ENCODE measurements around the gene SLC25A47. TPM values are rescaled to one million over a fixed set of nuclear protein-coding genes. Genes with fewer than 3 reads are reported as not detected.

SLC25A47 gene
- total and polyA plus RNA-seq, 2 donors = 0.09 TPM; not detected in 1

- 96% methylated on average over 12 of the region's 12 CpGs for WGBS
- H3K27me3 ChIP-seq (ENCODE audit: control insufficient read depth in 2 of 2, insufficient read depth in 1 of 2, low read length in 1 of 2) = no peaks in the 10 kb centered on the region
- H3K9me3 ChIP-seq (ENCODE audit: control insufficient read depth in 2 of 2, insufficient read depth in 1 of 2, low read length in 1 of 2) = no peaks in the 10 kb centered on the region
- peaks cover 4 to 7% of the 10 kb centered on the region in 2 donors for H3K4me1 ChIP-seq (ENCODE audit: control insufficient read depth in 2 of 2, insufficient read depth in 2 of 2, low read length in 2 of 2)
- H3K36me3 ChIP-seq (ENCODE audit: control insufficient read depth in 2 of 2, insufficient read depth in 2 of 2, low read length in 1 of 2) = no peaks in the 10 kb centered on the region
- H3K4me3 ChIP-seq (ENCODE audit: low read length in 2 of 2) = no peak overlapping the region
- no peak for DNase-seq (ENCODE audit: low read depth in 6 of 9, low spot score in 9 of 9)
- no peak overlapping the region for H3K27ac ChIP-seq (ENCODE audit: low read depth in 1 of 2, low read length in 1 of 2)
Measured at GRCh38 chr14:100320157-100320856, 2.8 kb upstream of the SLC25A47 start.

GRCh38 chr14:100321473-100322137 is 1.5 kb upstream of the SLC25A47 start:
- Histone ChIP-seq H3K36me3 (ENCODE audit: control insufficient read depth in 2 of 2, insufficient read depth in 2 of 2, low read length in 1 of 2) (no peaks in the 10 kb centered on the region), H3K4me1 (ENCODE audit: control insufficient read depth in 2 of 2, insufficient read depth in 2 of 2, low read length in 2 of 2) (peaks cover 4 to 7% of the 10 kb centered on the region in 2 donors), H3K4me3 (ENCODE audit: low read length in 2 of 2) (no peak overlapping the region), H3K27ac (ENCODE audit: low read depth in 1 of 2, low read length in 1 of 2) (no peak overlapping the region), H3K9me3 (ENCODE audit: control insufficient read depth in 2 of 2, insufficient read depth in 1 of 2, low read length in 1 of 2) (no peaks in the 10 kb centered on the region), H3K27me3 (ENCODE audit: control insufficient read depth in 2 of 2, insufficient read depth in 1 of 2, low read length in 1 of 2) (no peaks in the 10 kb centered on the region)
- WGBS = 96% methylated on average over 9 of the region's 9 CpGs
- DNase-seq (ENCODE audit: low read depth in 6 of 9, low spot score in 9 of 9) = no peak

- no peaks in the 10 kb centered on the region for H3K27me3 ChIP-seq (ENCODE audit: control insufficient read depth in 2 of 2, insufficient read depth in 1 of 2, low read length in 1 of 2)
- H3K9me3 ChIP-seq (ENCODE audit: control insufficient read depth in 2 of 2, insufficient read depth in 1 of 2, low read length in 1 of 2) = no peaks in the 10 kb centered on the region
- peaks cover 4 to 7% of the 10 kb centered on the region in 2 donors for H3K4me1 ChIP-seq (ENCODE audit: control insufficient read depth in 2 of 2, insufficient read depth in 2 of 2, low read length in 2 of 2)
- whole genome bisulfite sequencing = 95% methylated on average over 15 of the region's 15 CpGs
- no peak for DNase-seq (ENCODE audit: low read depth in 6 of 9, low spot score in 9 of 9)
- no peaks in the 10 kb centered on the region for H3K36me3 ChIP-seq (ENCODE audit: control insufficient read depth in 2 of 2, insufficient read depth in 2 of 2, low read length in 1 of 2)
- no peak overlapping the region for H3K27ac ChIP-seq (ENCODE audit: low read depth in 1 of 2, low read length in 1 of 2)
- no peak overlapping the region for H3K4me3 ChIP-seq (ENCODE audit: low read length in 2 of 2)
Measured at GRCh38 chr14:100322138-100322957, 791 bp upstream of the SLC25A47 start.

GRCh38 chr14:100323942-100324307 is 786 bp downstream of the SLC25A47 start:
- no peaks in the 10 kb centered on the region for H3K4me1 ChIP-seq (ENCODE audit: control insufficient read depth in 2 of 2, insufficient read depth in 2 of 2, low read length in 2 of 2)
- H3K27ac ChIP-seq (ENCODE audit: low read depth in 1 of 2, low read length in 1 of 2) = no peak overlapping the region
- no peaks in the 10 kb centered on the region for H3K27me3 ChIP-seq (ENCODE audit: control insufficient read depth in 2 of 2, insufficient read depth in 1 of 2, low read length in 1 of 2)
- no peaks in the 10 kb centered on the region for H3K9me3 ChIP-seq (ENCODE audit: control insufficient read depth in 2 of 2, insufficient read depth in 1 of 2, low read length in 1 of 2)
- 94% methylated on average over 8 of the region's 8 CpGs for WGBS
- DNase-seq (ENCODE audit: low read depth in 6 of 9, low spot score in 9 of 9) = no peak
- no peaks in the 10 kb centered on the region for H3K36me3 ChIP-seq (ENCODE audit: control insufficient read depth in 2 of 2, insufficient read depth in 2 of 2, low read length in 1 of 2)
- no peak overlapping the region for H3K4me3 ChIP-seq (ENCODE audit: low read length in 2 of 2)

GRCh38 chr14:100325231-100325632 is 2.1 kb downstream of the SLC25A47 start:
- 94% methylated on average over 17 of the region's 17 CpGs for WGBS
- Histone ChIP-seq H3K4me1 (ENCODE audit: control insufficient read depth in 2 of 2, insufficient read depth in 2 of 2, low read length in 2 of 2) (peaks cover 0 to 6% of the 10 kb centered on the region in 2 donors), H3K4me3 (ENCODE audit: low read length in 2 of 2) (no peak overlapping the region), H3K36me3 (ENCODE audit: control insufficient read depth in 2 of 2, insufficient read depth in 2 of 2, low read length in 1 of 2) (no peaks in the 10 kb centered on the region), H3K9me3 (ENCODE audit: control insufficient read depth in 2 of 2, insufficient read depth in 1 of 2, low read length in 1 of 2) (no peaks in the 10 kb centered on the region), H3K27me3 (ENCODE audit: control insufficient read depth in 2 of 2, insufficient read depth in 1 of 2, low read length in 1 of 2) (no peaks in the 10 kb centered on the region), H3K27ac (ENCODE audit: low read depth in 1 of 2, low read length in 1 of 2) (no peak overlapping the region)
- no peak for DNase-seq (ENCODE audit: low read depth in 6 of 9, low spot score in 9 of 9)

- WGBS = 97% methylated on average over 13 of the region's 13 CpGs
- Histone ChIP-seq H3K9me3 (ENCODE audit: control insufficient read depth in 2 of 2, insufficient read depth in 1 of 2, low read length in 1 of 2) (no peaks in the 10 kb centered on the region), H3K4me1 (ENCODE audit: control insufficient read depth in 2 of 2, insufficient read depth in 2 of 2, low read length in 2 of 2) (peaks cover 0 to 14% of the 10 kb centered on the region in 2 donors), H3K4me3 (ENCODE audit: low read length in 2 of 2) (no peak overlapping the region), H3K36me3 (ENCODE audit: control insufficient read depth in 2 of 2, insufficient read depth in 2 of 2, low read length in 1 of 2) (no peaks in the 10 kb centered on the region), H3K27me3 (ENCODE audit: control insufficient read depth in 2 of 2, insufficient read depth in 1 of 2, low read length in 1 of 2) (no peaks in the 10 kb centered on the region), H3K27ac (ENCODE audit: low read depth in 1 of 2, low read length in 1 of 2) (no peak overlapping the region)
- DNase-seq (ENCODE audit: low read depth in 6 of 9, low spot score in 9 of 9) = no peak
Measured at GRCh38 chr14:100325958-100326357, 2.8 kb downstream of the SLC25A47 start.

- H3K4me3 ChIP-seq (ENCODE audit: low read length in 2 of 2) = no peak overlapping the region
- WGBS = 98% methylated on average over 24 of the region's 24 CpGs
- H3K27me3 ChIP-seq (ENCODE audit: control insufficient read depth in 2 of 2, insufficient read depth in 1 of 2, low read length in 1 of 2) = no peaks in the 10 kb centered on the region
- no peaks in the 10 kb centered on the region for H3K9me3 ChIP-seq (ENCODE audit: control insufficient read depth in 2 of 2, insufficient read depth in 1 of 2, low read length in 1 of 2)
- no peak overlapping the region for H3K27ac ChIP-seq (ENCODE audit: low read depth in 1 of 2, low read length in 1 of 2)
- peaks cover 0 to 18% of the 10 kb centered on the region in 2 donors for H3K4me1 ChIP-seq (ENCODE audit: control insufficient read depth in 2 of 2, insufficient read depth in 2 of 2, low read length in 2 of 2)
- peaks cover 0 to under 1% of the 10 kb centered on the region in 2 donors for H3K36me3 ChIP-seq (ENCODE audit: control insufficient read depth in 2 of 2, insufficient read depth in 2 of 2, low read length in 1 of 2)
- no peak for DNase-seq (ENCODE audit: low read depth in 6 of 9, low spot score in 9 of 9)
Measured at GRCh38 chr14:100327128-100327527, 4.0 kb downstream of the SLC25A47 start.

GRCh38 chr14:100328495-100329163 is 5.5 kb downstream of the SLC25A47 start:
- H3K4me1 ChIP-seq (ENCODE audit: control insufficient read depth in 2 of 2, insufficient read depth in 2 of 2, low read length in 2 of 2) = peaks cover 0 to 18% of the 10 kb centered on the region in 2 donors
- H3K4me3 ChIP-seq (ENCODE audit: low read length in 2 of 2) = no peak overlapping the region
- DNase-seq (ENCODE audit: low read depth in 6 of 9, low spot score in 9 of 9) = no peak
- no peaks in the 10 kb centered on the region for H3K27me3 ChIP-seq (ENCODE audit: control insufficient read depth in 2 of 2, insufficient read depth in 1 of 2, low read length in 1 of 2)
- no peaks in the 10 kb centered on the region for H3K9me3 ChIP-seq (ENCODE audit: control insufficient read depth in 2 of 2, insufficient read depth in 1 of 2, low read length in 1 of 2)
- WGBS = 94% methylated on average over 32 of the region's 32 CpGs
- H3K27ac ChIP-seq (ENCODE audit: low read depth in 1 of 2, low read length in 1 of 2) = no peak overlapping the region
- H3K36me3 ChIP-seq (ENCODE audit: control insufficient read depth in 2 of 2, insufficient read depth in 2 of 2, low read length in 1 of 2) = peaks cover 0 to 13% of the 10 kb centered on the region in 2 donors
